Endothelial cell of umbilical vein (primary cell): ENCODE results near the gene MAGI1.

Experiments
- POLR2AphosphoS5 ChIP-seq: IDR thresholded peaks from 2 replicates; pipeline ENCODE4 v1.6.1; 2012; ENCODE audit warnings: low read depth, mild to moderate bottlenecking, control low read depth, low read length, moderate library complexity; ENCODE audit not compliant: insufficient read depth
- TF ChIP-seq, protein P1 (sequence below), 2 donors: IDR thresholded peaks; 1 replicate in 1 of 2; 2 replicates in 1 of 2; pipeline ENCODE4 v1.5.1; 2011; ENCODE audit warnings: low read length in 2 of 2, mild to moderate bottlenecking in 2 of 2, moderate library complexity in 2 of 2, control low read depth in 1 of 2, inconsistent platforms in 1 of 2, low read depth in 1 of 2; ENCODE audit not compliant: insufficient read depth in 1 of 2; ENCODE audit errors: extremely low read depth in 1 of 2

DNA sequence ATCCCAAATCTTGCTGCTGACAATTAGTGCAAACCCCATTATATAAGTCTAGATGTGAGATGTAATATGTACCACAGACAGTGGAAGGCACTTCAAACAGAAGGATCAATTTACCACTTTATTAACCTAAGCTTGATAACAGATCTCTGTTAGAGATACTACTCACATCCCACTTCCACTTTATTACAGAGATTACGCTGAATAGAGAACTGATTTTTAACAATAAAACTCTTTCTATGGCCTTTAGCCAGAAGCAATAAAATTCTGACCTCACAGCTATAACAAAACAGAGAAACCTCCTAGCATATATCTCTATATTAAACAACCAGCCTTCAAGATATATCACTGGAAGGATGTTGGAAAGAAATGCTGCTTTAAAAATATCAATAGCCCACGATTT lies 517.7 kb downstream of the MAGI1 start:
- no peak for TF ChIP-seq POLR2AphosphoS5
- TF ChIP-seq, protein P1, sequence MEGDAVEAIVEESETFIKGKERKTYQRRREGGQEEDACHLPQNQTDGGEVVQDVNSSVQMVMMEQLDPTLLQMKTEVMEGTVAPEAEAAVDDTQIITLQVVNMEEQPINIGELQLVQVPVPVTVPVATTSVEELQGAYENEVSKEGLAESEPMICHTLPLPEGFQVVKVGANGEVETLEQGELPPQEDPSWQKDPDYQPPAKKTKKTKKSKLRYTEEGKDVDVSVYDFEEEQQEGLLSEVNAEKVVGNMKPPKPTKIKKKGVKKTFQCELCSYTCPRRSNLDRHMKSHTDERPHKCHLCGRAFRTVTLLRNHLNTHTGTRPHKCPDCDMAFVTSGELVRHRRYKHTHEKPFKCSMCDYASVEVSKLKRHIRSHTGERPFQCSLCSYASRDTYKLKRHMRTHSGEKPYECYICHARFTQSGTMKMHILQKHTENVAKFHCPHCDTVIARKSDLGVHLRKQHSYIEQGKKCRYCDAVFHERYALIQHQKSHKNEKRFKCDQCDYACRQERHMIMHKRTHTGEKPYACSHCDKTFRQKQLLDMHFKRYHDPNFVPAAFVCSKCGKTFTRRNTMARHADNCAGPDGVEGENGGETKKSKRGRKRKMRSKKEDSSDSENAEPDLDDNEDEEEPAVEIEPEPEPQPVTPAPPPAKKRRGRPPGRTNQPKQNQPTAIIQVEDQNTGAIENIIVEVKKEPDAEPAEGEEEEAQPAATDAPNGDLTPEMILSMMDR (IDR thresholded peaks at IDR 0.05; ENCODE audit: extremely low read depth in 1 of 2, insufficient read depth in 1 of 2, low read depth in 1 of 2, low read length in 2 of 2) = no peak
